Brain microvascular endothelial cell (primary cell): ENCODE results near the gene GNB2.
"Not testable (repeated sequence)": the region's sequence is repeated elsewhere in the genome, so short reads cannot be mapped to it uniquely, and the experiment has no call there.

Experiments used
- DNase-seq: peaks from one replicate; pipeline ENCODE4 v3.0.0-alpha.2; 2020
- H3K27ac ChIP-seq: fragments of 250-450 bp; sonication (Bioruptor Pico); 2 replicates; pipeline ENCODE4 v1.5.1; 2020; ENCODE audit warnings: mild to moderate bottlenecking, moderate library complexity
- H3K27me3 ChIP-seq: fragments of 250-450 bp; sonication (Bioruptor Pico); replicated peaks from 2 replicates; pipeline ENCODE4 v1.5.1; 2020; ENCODE audit warnings: mild to moderate bottlenecking
- H3K36me3 ChIP-seq: fragments of 250-450 bp; sonication (Bioruptor Pico); replicated peaks from 2 replicates; pipeline ENCODE4 v1.5.1; 2020; ENCODE audit warnings: mild to moderate bottlenecking
- H3K4me3 ChIP-seq: 2 replicates; pipeline ENCODE4 v1.5.1; 2011; ENCODE audit warnings: low read depth, mild to moderate bottlenecking, control low read depth, low read length, moderate library complexity
- CTCF ChIP-seq: IDR thresholded peaks from 2 replicates; pipeline ENCODE4 v1.5.1; 2011; ENCODE audit warnings: low read depth, mild to moderate bottlenecking, moderate library complexity, low read length, control low read depth, inconsistent platforms; ENCODE audit errors: missing control alignments
- in situ Hi-C: cut with HindIII; loops from 2 replicates; pipeline ENCODE4 v1.10.0; 2017; ENCODE audit warnings: low sequenced_read_pairs, low pct_ligation_motif_present

GNB2 gene

GRCh38 chr7:100723732-100724275 is 50.3 kb downstream of the GNB2 start:
- Histone ChIP-seq H3K36me3 (no peaks in the 10 kb centered on the region), H3K27ac (no peak overlapping the region), H3K27me3 (peaks cover 25% of the 10 kb centered on the region), H3K4me3 (no peak overlapping the region)
- in situ Hi-C loops, result loop anchor here (25.0 kb wide), 1 partner anchor 113 kb away; the partner anchor contains the start of gene EPHB4
- no peak for DNase-seq
- no peak for TF ChIP-seq CTCF

- DNase-seq, H3K36me3 ChIP-seq, H3K27ac ChIP-seq, H3K4me3 ChIP-seq: not testable (repeated sequence)
- H3K27me3 ChIP-seq, result peaks cover 25% of the 10 kb centered on the region
- in situ Hi-C loops, result loop anchor here (25.0 kb wide), 1 partner anchor 113 kb away; the partner anchor contains the start of gene EPHB4
These were observed 50.8 kb downstream of the GNB2 start for GRCh38 chr7:100724364-100724763.

GRCh38 chr7:100726996-100727761 is 53.6 kb downstream of the GNB2 start:
- Histone ChIP-seq H3K27ac (no peak overlapping the region), H3K27me3 (peaks cover 5% of the 10 kb centered on the region), H3K4me3 (no peak overlapping the region), H3K36me3 (no peaks in the 10 kb centered on the region)
- in situ Hi-C loops, result no loop called here
- peak; percentile 26 for DNase-seq
- no peak for TF ChIP-seq CTCF

- Histone ChIP-seq H3K27me3 (peaks cover 2% of the 10 kb centered on the region), H3K4me3 (no peak overlapping the region), H3K27ac (no peak overlapping the region), H3K36me3 (no peaks in the 10 kb centered on the region)
- DNase-seq, result no peak
- in situ Hi-C loops, result no loop called here
- TF ChIP-seq CTCF, result no peak
These were observed 54.7 kb downstream of the GNB2 start for GRCh38 chr7:100728196-100728595.
